HepG2 (cell line): ENCODE results near the gene RBM28. TPM values are rescaled to one million over a fixed set of nuclear protein-coding genes. Genes with fewer than 3 reads are reported as not detected.

Experiments used
- ASH2L ChIP-seq: fragments of 300-600, 200-600 bp; sonication (generic); IDR thresholded peaks from 2 replicates; pipeline ENCODE4 v1.7.0; 2017; ENCODE audit warnings: low read depth, mild to moderate bottlenecking, moderate library complexity, mixed read lengths, low read length; ENCODE audit not compliant: insufficient read length
- BCL6 ChIP-seq: IDR thresholded peaks from 2 replicates; pipeline ENCODE4 v1.6.1; 2016; ENCODE audit warnings: missing genetic modification reagents, missing compliant biosample characterization
- CHD2 ChIP-seq: IDR thresholded peaks from 2 replicates; pipeline ENCODE4 v1.6.1; 2011; ENCODE audit warnings: low read depth, low read length, improper control_type of control experiment
- DMTF1 ChIP-seq: sonication (generic); formaldehyde crosslinking; IDR thresholded peaks from 2 replicates; pipeline ENCODE4 v1.4.0; 2020; ENCODE audit warnings: mild to moderate bottlenecking, missing genetic modification reagents
- DR1 ChIP-seq: sonication (generic); formaldehyde crosslinking; IDR thresholded peaks from 2 replicates; pipeline ENCODE4 v1.8.0; 2021; ENCODE audit warnings: mild to moderate bottlenecking, missing genetic modification reagents, inconsistent platforms
- ESRRA ChIP-seq: sonication (generic); formaldehyde crosslinking; IDR thresholded peaks from 2 replicates; pipeline ENCODE4 v1.5.1; 2020; ENCODE audit warnings: mild to moderate bottlenecking, low read depth, missing genetic modification reagents
- GATAD2A ChIP-seq: IDR thresholded peaks from 2 replicates; pipeline ENCODE4 v1.6.1; 2016
- KDM2A ChIP-seq: sonication (generic); formaldehyde crosslinking; IDR thresholded peaks from 2 replicates; pipeline ENCODE4 v1.4.0; 2020; ENCODE audit warnings: low read depth, missing genetic modification reagents, borderline replicate concordance
- NR0B2 ChIP-seq: sonication (generic); formaldehyde crosslinking; IDR thresholded peaks from 2 replicates; pipeline ENCODE4 v1.4.0; 2020; ENCODE audit warnings: mild to moderate bottlenecking, missing genetic modification reagents
- PHF5A ChIP-seq: IDR thresholded peaks from one replicate; pipeline ENCODE4 v1.6.1; 2018; ENCODE audit warnings: low read depth, missing genetic modification reagents; ENCODE audit not compliant: unreplicated experiment
- SAP130 ChIP-seq: IDR thresholded peaks from 2 replicates; pipeline ENCODE4 v1.6.1; 2016; ENCODE audit warnings: low read depth
- SMARCC2 ChIP-seq: fragments of 450-650 bp; IDR thresholded peaks from 2 replicates; pipeline ENCODE4 v1.6.1; 2017; ENCODE audit warnings: antibody characterized with exemption, mild to moderate bottlenecking
- SNRNP70 ChIP-seq: fragments of 200-400 bp; formaldehyde crosslinking; IDR thresholded peaks from 2 replicates; pipeline ENCODE4 v1.6.1; 2017; ENCODE audit warnings: mild to moderate bottlenecking, low read depth, low read length, moderate library complexity
- SOX13 ChIP-seq, 3 experiments: fragments of 450-650 bp in 1 of 3; sonication (generic) in 1 of 3; formaldehyde crosslinking in 1 of 3; IDR thresholded peaks in 2 of 3; conservative IDR thresholded peaks in 1 of 3; 2 replicates each; pipeline versions ENCODE4 v1.5.0 to v1.6.1; 2016 to 2020; ENCODE audit warnings: antibody characterized with exemption in 1 of 3, mild to moderate bottlenecking in 1 of 3, missing compliant biosample characterization in 1 of 3, missing genetic modification reagents in 1 of 3, moderate library complexity in 1 of 3
- SP5 ChIP-seq: IDR thresholded peaks from 2 replicates; pipeline ENCODE4 v1.6.1; 2016; ENCODE audit warnings: low read depth, borderline replicate concordance
- STAT5B ChIP-seq: sonication (generic); formaldehyde crosslinking; IDR thresholded peaks from 2 replicates; pipeline ENCODE4 v1.4.0; 2020; ENCODE audit warnings: missing genetic modification reagents
- TEAD2 ChIP-seq: sonication (generic); formaldehyde crosslinking; IDR thresholded peaks from 2 replicates; pipeline ENCODE4 v1.9.0; 2021; ENCODE audit warnings: missing genetic modification reagents
- TEAD3 ChIP-seq: optimal IDR thresholded peaks from 2 replicates; pipeline ENCODE3; 2016; ENCODE audit warnings: borderline replicate concordance
- TFE3 ChIP-seq: IDR thresholded peaks from 2 replicates; pipeline ENCODE4 v1.6.1; 2016
- ZFP90 ChIP-seq: sonication (generic); formaldehyde crosslinking; IDR thresholded peaks from 2 replicates; pipeline ENCODE4 v1.8.0; 2022; ENCODE audit warnings: missing genetic modification reagents, mild to moderate bottlenecking, inconsistent platforms, borderline replicate concordance
- ZMYM4 ChIP-seq: sonication (generic); formaldehyde crosslinking; IDR thresholded peaks from 2 replicates; pipeline ENCODE4 v1.8.1; 2023; ENCODE audit warnings: mild to moderate bottlenecking, missing genetic modification reagents
- ZNF260 ChIP-seq: sonication (generic); formaldehyde crosslinking; IDR thresholded peaks from 2 replicates; pipeline ENCODE4 v1.4.0; 2020; ENCODE audit warnings: missing genetic modification reagents, low read depth, mild to moderate bottlenecking, borderline replicate concordance
- ZNF446 ChIP-seq: sonication (generic); formaldehyde crosslinking; IDR thresholded peaks from 2 replicates; pipeline ENCODE4 v1.5.0; 2020; ENCODE audit warnings: mild to moderate bottlenecking, missing genetic modification reagents
- ZNF607 ChIP-seq: sonication (generic); formaldehyde crosslinking; IDR thresholded peaks from 2 replicates; pipeline ENCODE4 v1.5.1; 2020; ENCODE audit warnings: missing genetic modification reagents, mild to moderate bottlenecking, borderline replicate concordance
- ZNF615 ChIP-seq: sonication (generic); formaldehyde crosslinking; IDR thresholded peaks from 2 replicates; pipeline ENCODE4 v1.5.0; 2020; ENCODE audit warnings: mild to moderate bottlenecking, missing genetic modification reagents, borderline replicate concordance
- ZNF644 ChIP-seq: IDR thresholded peaks from 2 replicates; pipeline ENCODE4 v1.6.1; 2016; ENCODE audit warnings: low read depth
- ZNF670 ChIP-seq: sonication (generic); formaldehyde crosslinking; IDR thresholded peaks from 2 replicates; pipeline ENCODE4 v1.8.0; 2022; ENCODE audit warnings: mild to moderate bottlenecking, missing genetic modification reagents, borderline replicate concordance
- ZSCAN31 ChIP-seq: sonication (generic); formaldehyde crosslinking; IDR thresholded peaks from 2 replicates; pipeline ENCODE4 v1.5.0; 2020; ENCODE audit warnings: low read depth, mild to moderate bottlenecking, missing genetic modification reagents
- polyA plus RNA-seq, 8 experiments: library from polyadenylated mRNA; depleted of rRNA in 3 of 8; stranded (reverse) in 7 of 8; unstranded in 1 of 8; fragments of >200 nt; fragmentation: Illumina TruSeq in 4 of 8; extraction: Trizol in 4 of 8; gene quantifications; 2 replicates each; pipeline versions ENCODE4 v1.2.1 to v1.2.3, GENCODE V29; 2011 to 2016; ENCODE audit warnings: low read depth in 4 of 8, missing spikeins in 1 of 8, mixed read lengths in 1 of 8; ENCODE audit not compliant: insufficient read depth in 1 of 8
- total RNA-seq, 5 experiments: library from RNA; depleted of rRNA; stranded (reverse); fragments of >200 nt; fragmentation: Illumina TruSeq; extraction: Trizol; gene quantifications; 2 replicates each; pipeline ENCODE4 v1.2.3, GENCODE V29; 2016; ENCODE audit warnings: low read depth in 1 of 5

Gene RBM28
- total and polyA plus RNA-seq, 2 of the 13 experiments (the other 11 are each of a cell fraction or from before 2014, with no cell fraction given) = 20.5 to 49.0 TPM

- TF ChIP-seq TFE3 = no peak
- 0 out of 2 replicates have a peak, but pooled peaks have one; percentile 34 for TF ChIP-seq GATAD2A (CRISPR knock-in tag)
- TF ChIP-seq BCL6 (CRISPR knock-in tag) = peak; percentile 45; the same call in 1 of the 2 replicates
- TF ChIP-seq DMTF1 (CRISPR knock-in tag) = no peak
- TF ChIP-seq ZNF615 = no peak
- no peak for TF ChIP-seq SMARCC2
- TF ChIP-seq DR1 (CRISPR knock-in tag) = no peak
- TF ChIP-seq SOX13 (IDR thresholded peaks at IDR 0.05) = no peak
- no peak for TF ChIP-seq SOX13 (CRISPR knock-in tag; conservative IDR thresholded peaks at IDR 0.05 in 1 of 2, IDR thresholded peaks at IDR 0.05 in 1 of 2)
- TF ChIP-seq ZNF607 (CRISPR knock-in tag) = peak; percentile 33; the same call in 1 of the 2 replicates
- TF ChIP-seq TEAD2 (CRISPR knock-in tag) = no peak
- TF ChIP-seq ZFP90 = no peak
- no peak for TF ChIP-seq SAP130 (CRISPR knock-in tag)
- peak; percentile 58; the same call in 1 of the 2 replicates for TF ChIP-seq ZNF644
- TF ChIP-seq ZNF260 (CRISPR knock-in tag) = no peak
- TF ChIP-seq CHD2 = no peak
- TF ChIP-seq ZMYM4 (CRISPR knock-in tag) = 0 out of 2 replicates have a peak, but pooled peaks have one; percentile 36
- peak; percentile 88 for TF ChIP-seq ESRRA
- TF ChIP-seq ZNF446 (CRISPR knock-in tag) = 0 out of 2 replicates have a peak, but pooled peaks have one; percentile 41
- TF ChIP-seq NR0B2 = no peak
- TF ChIP-seq KDM2A (CRISPR knock-in tag) = no peak
- no peak for TF ChIP-seq STAT5B (CRISPR knock-in tag)
- TF ChIP-seq ASH2L = peak; percentile 27
- TF ChIP-seq TEAD3 (CRISPR knock-in tag) = peak; percentile 6
- no peak for TF ChIP-seq PHF5A (CRISPR knock-in tag)
- no peak for TF ChIP-seq ZSCAN31 (CRISPR knock-in tag)
- no peak for TF ChIP-seq SNRNP70
- TF ChIP-seq SP5 = no peak
- TF ChIP-seq ZNF670 (CRISPR knock-in tag) = 0 out of 2 replicates have a peak, but pooled peaks have one; percentile 33
These were observed 68.7 kb downstream of the RBM28 start (continued) for GRCh38 chr7:128274884-128275603.
